CD4-positive, alpha-beta T cell treated with Interleukin-6 at 100 ng/mL for 8 hours (primary cell): ENCODE measurements around the gene ADAMTS7.
"Not testable (repeated sequence)": the region's sequence is repeated elsewhere in the genome, so short reads cannot be mapped to it uniquely, and the experiment has no call there.

ENCODE experiments used
- DNase-seq: peaks from one replicate; pipeline ENCODE4 v3.0.0-alpha.2; 2020; ENCODE audit warnings: mixed read lengths, low spot score

The ADAMTS7 gene

GRCh38 chr15:78778422-78778821, 32.8 kb downstream of the ADAMTS7 start:
- no peak for DNase-seq

DNA sequence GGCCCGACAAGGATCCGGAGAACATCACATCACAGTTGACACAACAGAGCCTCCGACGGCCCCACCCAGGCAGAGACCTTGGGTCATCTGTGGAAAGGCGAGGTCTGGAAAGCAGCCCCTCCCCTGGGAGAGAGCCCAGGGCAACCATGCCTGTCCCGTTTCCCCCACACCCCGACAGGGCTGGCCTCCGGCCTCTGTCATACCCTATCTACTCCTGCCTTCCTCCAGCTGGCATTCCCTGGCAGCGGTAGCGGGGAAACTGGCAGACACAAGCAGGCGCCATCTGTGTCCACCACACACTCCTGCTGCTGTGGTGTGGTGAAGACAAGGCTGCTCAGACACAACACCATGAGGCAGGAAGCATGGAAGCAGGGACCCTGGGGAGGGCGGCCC, 33.3 kb downstream of the ADAMTS7 start:
- DNase-seq, result not testable (repeated sequence)

DNA sequence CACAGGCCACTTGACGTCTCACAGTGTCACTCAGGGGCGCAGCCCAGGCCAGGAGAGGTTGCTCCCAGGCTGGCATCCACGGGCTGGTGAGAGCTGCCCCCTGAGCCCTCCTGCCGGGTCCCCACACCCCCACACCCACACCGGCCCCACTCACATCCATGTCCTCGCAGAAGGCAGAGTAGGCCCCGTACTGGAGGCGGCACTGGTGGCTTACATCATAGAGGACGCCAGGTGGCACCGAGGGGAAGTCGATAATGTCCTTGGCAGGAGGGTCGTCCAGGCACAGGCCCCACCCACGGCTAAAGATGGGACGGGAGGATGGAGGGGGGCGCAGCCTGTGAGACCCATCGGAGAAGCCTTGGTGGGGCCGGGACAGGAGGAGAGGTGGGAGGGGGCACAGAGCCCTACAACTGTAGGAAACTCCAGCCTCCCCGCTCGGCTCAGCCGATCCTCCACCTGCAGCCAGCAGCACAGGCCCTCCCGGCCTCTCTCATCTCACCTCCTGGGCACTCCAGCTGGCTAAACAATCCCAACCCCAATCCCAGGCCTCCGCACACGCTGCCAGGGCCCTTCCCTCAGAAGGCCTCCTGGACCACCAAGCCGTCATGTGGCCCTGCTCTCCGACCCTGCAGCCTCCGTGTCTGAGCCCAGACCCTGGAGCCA, 33.8 kb downstream of the ADAMTS7 start:
- not testable (repeated sequence) for DNase-seq

- not testable (repeated sequence) for DNase-seq
Observed at GRCh38 chr15:78776046-78776925, 35.0 kb downstream of the ADAMTS7 start.

DNA sequence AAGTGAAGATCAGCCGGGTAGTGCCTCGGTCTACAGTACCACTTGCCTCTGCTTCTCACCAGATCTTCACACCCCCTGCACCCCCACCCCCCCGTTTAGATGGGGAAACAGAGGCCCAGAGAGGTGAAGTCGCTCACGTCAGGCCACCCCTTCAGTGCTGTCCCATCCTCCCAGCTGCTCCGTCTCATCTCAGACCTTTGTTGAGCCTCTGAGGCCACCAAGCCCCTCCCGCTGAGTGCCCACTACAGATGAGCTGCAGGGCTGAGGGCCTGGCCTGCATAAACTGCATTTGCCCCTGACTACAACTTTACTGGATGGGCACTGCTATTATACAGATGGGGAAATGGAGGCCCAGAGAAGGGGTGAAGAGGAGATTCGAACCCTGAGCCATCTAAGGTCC, 35.8 kb downstream of the ADAMTS7 start:
- no peak for DNase-seq

DNA sequence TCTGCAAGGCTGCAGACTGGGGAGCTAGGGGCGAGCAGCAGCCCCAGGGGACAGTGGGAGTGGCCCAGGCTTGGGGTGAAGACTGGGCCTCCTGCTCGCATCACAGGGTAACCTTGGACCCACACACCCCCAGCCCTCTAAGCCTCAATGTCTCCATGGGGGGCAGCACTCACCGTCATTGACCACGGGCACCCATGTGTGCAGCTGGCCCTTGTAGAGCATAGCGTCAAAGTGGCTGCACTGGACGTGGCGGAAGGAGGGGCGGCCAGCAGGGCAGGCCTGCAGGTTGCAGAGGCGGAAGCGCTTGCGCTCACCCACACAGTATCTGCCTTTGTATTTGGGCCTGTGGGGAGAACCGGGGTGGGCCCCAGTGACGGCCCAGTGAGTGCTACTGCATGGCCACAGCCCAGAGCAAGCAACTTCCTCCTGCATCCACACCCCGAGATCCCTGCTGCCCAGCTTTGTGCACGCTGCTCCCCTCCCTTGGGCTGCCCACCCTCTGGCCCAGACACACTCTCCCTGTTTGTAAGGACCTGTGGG, 36.7 kb downstream of the ADAMTS7 start:
- DNase-seq, result not testable (repeated sequence)

DNA sequence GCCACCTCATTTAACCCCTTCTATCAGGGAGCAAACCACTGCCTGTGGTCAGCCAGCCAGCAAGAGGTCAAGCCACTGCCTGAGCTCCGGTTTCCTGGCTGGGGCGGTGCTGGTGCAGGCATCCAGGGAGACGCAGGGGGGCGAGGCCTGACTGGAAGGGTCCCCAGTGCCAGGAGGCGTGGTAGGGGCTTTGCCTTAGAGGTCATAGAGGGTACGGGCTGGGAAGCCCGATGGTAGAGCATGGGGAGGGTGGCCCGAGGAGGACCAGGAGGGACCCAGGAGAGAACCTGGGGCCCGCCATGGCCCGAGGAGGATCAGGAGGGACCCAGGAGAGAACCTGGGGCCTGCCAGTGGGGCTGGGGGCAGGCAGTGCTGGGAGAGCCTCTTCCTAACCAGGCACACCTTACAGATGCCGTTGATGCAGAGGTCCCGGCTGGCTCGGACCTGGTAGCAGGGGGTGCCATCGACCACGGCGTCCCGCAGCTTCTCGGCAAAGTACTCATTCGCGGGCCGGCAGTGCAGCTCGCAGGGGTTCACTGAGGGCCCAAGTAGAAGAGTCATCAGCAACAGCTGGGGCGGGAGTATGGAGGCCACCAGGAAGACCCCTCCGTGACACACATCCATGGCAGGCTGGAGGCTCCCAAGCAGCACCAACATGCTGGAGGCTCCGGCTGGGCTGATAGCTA, 37.4 kb downstream of the ADAMTS7 start:
- not testable (repeated sequence) for DNase-seq

DNA sequence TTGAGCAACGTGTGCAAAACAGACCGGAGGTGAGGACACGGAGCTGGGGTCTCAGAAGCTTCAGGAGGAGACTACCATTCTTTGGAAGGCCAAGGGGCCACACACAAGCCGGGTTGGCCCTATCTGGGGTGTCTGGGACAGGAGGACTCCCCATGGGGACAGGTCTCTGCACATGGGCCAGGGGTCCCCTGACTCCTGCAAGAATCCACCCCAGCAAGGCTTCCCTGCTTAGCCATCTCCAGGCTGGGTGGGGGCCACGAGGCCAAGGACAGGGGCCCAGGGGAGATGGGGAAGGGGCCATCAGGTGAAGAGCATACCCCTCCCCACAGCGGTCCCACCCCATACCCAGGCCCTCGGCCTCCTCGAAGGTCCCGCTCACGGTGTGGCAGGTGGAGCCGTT, 38.5 kb downstream of the ADAMTS7 start:
- no peak for DNase-seq

- DNase-seq, result not testable (repeated sequence)
Observed at GRCh38 chr15:78771436-78772000, 39.7 kb downstream of the ADAMTS7 start.

- not testable (repeated sequence) for DNase-seq
Observed at GRCh38 chr15:78771020-78771419, 40.2 kb downstream of the ADAMTS7 start.

DNA sequence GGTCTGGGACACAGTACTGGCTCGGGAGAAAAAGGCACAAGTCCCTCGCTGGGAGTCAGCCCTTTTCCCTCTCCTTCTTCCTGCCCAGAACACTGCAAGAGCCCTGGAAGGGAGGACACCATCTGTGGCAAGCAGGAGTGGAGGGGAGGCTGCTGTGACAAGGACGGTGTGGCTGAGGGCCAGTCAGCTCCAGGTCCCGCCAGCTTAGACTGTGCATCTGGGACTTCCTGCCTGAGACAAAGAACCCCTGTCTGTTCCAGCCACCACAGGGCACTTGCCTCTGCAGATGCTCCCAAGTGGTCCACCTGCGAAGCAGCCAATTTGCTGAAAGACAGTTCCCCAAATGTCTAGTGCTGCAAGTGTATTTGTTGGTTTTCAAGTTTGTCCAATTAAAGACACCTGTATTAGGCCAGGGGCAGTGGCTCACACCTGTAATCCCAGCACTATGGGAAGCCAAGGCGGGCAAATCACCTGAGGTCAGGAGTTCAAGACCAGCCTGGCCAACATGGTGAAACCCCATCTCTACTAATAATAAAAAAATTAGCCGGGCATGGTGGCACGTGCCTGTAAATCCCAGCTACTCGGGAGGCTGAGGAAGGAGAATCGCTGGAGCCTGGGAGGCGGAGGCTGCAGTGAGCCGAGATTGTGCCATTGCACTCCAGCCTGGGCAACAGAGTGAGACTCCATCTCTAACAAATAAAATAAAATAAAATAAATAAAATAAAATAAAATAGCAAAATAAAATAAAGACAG, 41.6 kb downstream of the ADAMTS7 start:
- not testable (repeated sequence) for DNase-seq

GRCh38 chr15:78768531-78769408, 42.5 kb downstream of the ADAMTS7 start:
- DNase-seq, result no peak

GRCh38 chr15:78768096-78768495, 43.2 kb downstream of the ADAMTS7 start:
- DNase-seq, result no peak

- DNase-seq, result no peak
Observed at GRCh38 chr15:78767331-78767951, 43.8 kb downstream of the ADAMTS7 start.

GRCh38 chr15:78766641-78767071, 44.6 kb downstream of the ADAMTS7 start:
- not testable (repeated sequence) for DNase-seq

DNA sequence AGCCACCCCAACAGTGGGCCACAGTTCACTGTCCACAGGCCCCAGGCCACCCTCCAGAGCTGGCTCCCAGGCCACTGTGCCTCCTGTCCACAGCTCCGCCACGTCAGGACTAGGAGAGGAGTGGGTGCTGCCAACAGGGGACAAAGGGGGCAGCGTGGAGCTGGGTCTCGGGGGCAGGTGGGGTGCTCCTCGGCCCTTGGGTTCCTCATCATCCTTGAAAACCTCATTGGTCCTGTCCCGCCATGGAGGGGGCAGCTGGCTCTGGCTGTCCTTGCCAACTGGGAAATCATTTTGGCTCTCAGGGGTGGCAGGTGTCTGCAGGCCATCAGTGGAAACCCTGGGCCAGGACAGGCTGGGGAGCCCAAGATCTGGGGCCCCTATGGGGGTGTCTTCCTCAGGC, 45.2 kb downstream of the ADAMTS7 start:
- no peak for DNase-seq

DNA sequence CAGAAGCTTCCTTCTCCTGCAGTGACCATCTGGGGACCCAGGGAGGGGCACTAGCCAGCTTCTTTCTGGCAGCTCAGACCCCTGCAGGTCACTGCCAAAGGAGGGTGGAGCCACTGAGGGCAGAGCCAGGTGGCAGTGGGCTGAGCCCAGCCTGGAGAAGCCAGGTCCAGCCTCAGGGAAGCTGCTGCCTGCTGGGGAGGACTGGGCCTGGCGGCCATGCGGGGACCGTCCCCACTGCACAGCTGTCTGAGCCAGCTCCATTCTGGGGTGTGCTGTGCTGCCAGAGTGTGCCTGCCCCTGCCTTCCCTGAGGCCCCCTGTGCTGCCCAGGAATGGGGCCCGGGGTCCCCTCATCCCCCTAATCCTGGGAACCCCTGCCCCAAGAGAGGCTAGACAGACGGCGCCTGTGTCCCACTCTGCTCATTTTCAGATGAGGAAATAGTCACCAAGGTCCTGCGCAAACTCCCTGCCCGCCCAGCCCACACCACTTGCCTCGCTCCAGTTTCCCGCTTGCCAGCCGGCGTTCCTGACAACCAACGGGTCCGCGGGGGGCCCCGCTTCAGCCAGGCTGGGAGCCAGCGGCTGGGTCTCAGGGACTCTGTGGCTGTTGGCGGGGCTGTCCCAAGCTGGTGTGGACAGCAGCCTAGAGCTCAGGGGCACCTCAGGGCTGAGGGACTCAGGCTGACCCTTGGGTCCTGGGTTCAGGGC, 46.0 kb downstream of the ADAMTS7 start:
- DNase-seq, result not testable (repeated sequence)

GRCh38 chr15:78764340-78765153, 46.7 kb downstream of the ADAMTS7 start:
- DNase-seq, result not testable (repeated sequence)
